GM12874 (cell line): ENCODE results near the gene B4GALT6.

Experiments
- TF ChIP-seq, protein P1 (sequence below): IDR thresholded peaks from 2 replicates; pipeline ENCODE4 v1.5.1; 2011; ENCODE audit warnings: low read depth, mild to moderate bottlenecking, control low read depth, low read length, moderate library complexity; ENCODE audit not compliant: insufficient read depth

Gene B4GALT6

DNA sequence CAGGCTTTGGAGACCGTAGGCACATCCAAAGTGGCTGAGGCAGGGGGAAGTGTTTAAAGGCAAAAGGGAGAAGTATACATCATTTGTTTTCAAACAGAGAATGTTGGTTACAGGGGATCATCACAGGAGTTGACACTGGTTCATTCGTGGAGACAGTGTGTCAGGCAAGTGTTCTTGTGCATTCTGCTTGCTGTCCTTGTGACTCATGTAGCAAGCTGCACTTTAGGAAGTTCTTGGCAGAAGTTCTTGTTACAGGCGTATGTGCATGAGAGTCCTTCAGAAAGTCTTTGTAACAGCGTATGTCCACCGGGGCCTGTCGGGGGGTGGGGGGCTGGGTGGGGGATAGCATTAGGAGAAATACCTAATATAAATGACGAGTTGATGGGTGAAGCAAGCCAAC, 36.5 kb upstream of the B4GALT6 start:
- TF ChIP-seq, protein P1, sequence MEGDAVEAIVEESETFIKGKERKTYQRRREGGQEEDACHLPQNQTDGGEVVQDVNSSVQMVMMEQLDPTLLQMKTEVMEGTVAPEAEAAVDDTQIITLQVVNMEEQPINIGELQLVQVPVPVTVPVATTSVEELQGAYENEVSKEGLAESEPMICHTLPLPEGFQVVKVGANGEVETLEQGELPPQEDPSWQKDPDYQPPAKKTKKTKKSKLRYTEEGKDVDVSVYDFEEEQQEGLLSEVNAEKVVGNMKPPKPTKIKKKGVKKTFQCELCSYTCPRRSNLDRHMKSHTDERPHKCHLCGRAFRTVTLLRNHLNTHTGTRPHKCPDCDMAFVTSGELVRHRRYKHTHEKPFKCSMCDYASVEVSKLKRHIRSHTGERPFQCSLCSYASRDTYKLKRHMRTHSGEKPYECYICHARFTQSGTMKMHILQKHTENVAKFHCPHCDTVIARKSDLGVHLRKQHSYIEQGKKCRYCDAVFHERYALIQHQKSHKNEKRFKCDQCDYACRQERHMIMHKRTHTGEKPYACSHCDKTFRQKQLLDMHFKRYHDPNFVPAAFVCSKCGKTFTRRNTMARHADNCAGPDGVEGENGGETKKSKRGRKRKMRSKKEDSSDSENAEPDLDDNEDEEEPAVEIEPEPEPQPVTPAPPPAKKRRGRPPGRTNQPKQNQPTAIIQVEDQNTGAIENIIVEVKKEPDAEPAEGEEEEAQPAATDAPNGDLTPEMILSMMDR: no peak

DNA sequence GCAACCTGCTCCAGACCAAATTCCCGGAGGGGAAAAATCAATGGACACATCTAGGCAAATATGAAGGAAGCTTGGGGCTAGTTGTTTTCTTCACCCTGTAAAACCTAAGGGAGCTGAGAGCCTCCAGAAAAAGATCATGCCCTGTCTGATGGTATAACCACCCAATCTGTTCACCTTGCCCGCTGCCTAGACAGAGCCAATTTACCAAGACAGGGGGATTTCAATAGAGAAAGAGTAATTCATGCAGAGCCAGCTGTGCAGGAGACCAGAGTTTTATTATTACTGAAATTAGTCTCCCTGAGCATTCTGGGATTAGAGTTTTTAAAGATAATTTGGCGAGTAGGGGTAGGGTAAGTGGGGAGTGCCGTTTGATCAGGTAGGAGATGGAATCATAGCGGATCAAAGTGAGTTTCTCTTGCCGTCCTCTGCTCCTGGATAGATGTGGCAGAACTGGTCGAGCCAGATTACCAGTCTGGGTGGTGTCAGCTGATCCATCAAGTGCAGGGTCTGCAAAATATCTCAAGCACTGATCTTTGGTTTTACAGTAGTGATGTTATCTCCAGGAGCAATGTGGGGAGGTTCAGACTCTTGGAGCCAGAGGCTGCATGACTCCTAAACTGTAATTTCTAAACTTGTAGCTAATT, 35.1 kb upstream of the B4GALT6 start:
- TF ChIP-seq, protein P1: no peak

DNA sequence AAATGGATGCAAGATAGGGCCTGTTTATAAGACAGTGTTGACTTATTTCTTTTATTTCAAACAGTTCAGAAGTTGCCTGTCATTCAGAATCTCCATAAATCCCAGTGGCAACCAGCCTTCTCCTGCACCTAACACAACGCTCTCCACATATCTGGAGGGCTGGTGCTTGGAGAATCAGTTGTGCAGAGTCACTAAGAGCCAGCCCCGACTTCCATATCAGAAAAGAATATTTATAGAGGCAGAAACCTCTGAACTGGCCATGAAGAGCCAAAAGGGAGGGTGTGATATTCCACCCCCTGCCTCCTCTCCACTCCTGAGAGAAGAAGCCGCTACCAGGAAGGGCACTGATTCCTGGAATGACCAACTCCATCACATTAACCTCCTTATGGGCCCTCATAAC, 34.0 kb upstream of the B4GALT6 start:
- TF ChIP-seq, protein P1: no peak

- TF ChIP-seq, protein P1: no peak
Measured at GRCh38 chr18:31716362-31716761, 32.0 kb upstream of the B4GALT6 start.

- TF ChIP-seq, protein P1: no peak
Measured at GRCh38 chr18:31711365-31712172, 27.2 kb upstream of the B4GALT6 start.

DNA sequence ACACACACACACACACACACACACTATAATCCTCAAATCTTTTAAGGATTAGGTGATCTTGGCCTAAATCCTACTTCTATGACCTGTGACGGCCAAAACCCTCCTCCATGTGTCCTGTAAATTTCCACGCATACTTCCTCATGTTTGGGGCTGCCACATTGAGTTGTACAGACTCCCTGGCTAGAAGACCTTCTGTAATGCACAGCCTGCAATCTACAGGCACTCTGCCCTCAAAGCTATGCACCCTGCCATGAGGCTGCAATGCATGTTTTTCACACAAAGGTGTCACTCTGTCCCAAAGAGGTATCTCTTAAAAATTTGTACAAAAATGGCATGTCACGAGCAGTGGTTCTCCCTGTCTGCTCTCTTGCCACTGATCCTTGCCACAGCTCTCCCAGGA, 26.4 kb upstream of the B4GALT6 start:
- TF ChIP-seq, protein P1: peak; percentile 36; the same call in 1 of the 2 replicates

DNA sequence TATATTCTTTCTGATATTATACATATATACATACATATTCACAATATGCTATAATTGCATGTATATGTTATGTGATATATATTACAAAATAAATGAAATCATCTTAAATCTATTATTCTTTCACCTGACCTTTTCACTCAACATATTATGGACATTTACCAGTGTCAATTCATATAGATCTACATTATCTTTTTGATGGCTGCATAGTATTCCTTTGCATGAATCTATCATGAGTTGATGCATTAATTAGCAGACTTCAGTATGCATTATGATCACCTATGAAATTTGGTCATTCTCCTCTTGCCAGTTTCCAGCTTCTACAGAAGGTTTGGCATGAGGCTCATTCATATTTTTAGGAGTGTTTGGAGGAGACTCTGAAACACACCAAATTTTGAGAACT, 23.4 kb upstream of the B4GALT6 start:
- TF ChIP-seq, protein P1: no peak
